Immature natural killer cell (primary cell): ENCODE data around the gene THAP7. TPM values are rescaled to one million over a fixed set of nuclear protein-coding genes. Genes with fewer than 3 reads are reported as not detected.
"Not testable (repeated sequence)": the region's sequence is repeated elsewhere in the genome, so short reads cannot be mapped to it uniquely, and the experiment has no call there.

Experiments used
- DNase-seq, 3 donors: peaks; one replicate each; pipeline ENCODE4 v3.0.0; 2022; ENCODE audit warnings: mixed read lengths in 1 of 3
- H3K27ac Mint-ChIP-seq, 6 donors: one replicate each; pipeline ENCODE4 v1.8.0; 2020; ENCODE audit warnings: mixed read lengths in 6 of 6, mild to moderate bottlenecking in 5 of 6, inconsistent platforms in 4 of 6, moderate library complexity in 3 of 6
- H3K27me3 Mint-ChIP-seq, 3 donors: one replicate each; pipeline ENCODE4 v1.8.0; 2020 to 2021; ENCODE audit warnings: low read depth in 3 of 3, mild to moderate bottlenecking in 3 of 3, mixed read lengths in 3 of 3, moderate library complexity in 3 of 3, inconsistent platforms in 1 of 3
- H3K36me3 Mint-ChIP-seq, 3 donors: one replicate each; pipeline ENCODE4 v1.8.0; 2020; ENCODE audit warnings: mixed read lengths in 3 of 3, inconsistent platforms in 2 of 3, mild to moderate bottlenecking in 2 of 3
- H3K4me1 Mint-ChIP-seq, 2 donors: one replicate each; pipeline ENCODE4 v1.8.0; 2020; ENCODE audit warnings: inconsistent platforms in 2 of 2, mild to moderate bottlenecking in 2 of 2, mixed read lengths in 2 of 2, moderate library complexity in 1 of 2
- H3K4me3 Mint-ChIP-seq, 5 donors: one replicate each; pipeline ENCODE4 v1.8.0; 2020; ENCODE audit warnings: mild to moderate bottlenecking in 5 of 5, mixed read lengths in 5 of 5, inconsistent platforms in 3 of 5, moderate library complexity in 3 of 5
- H3K9me3 Mint-ChIP-seq, 6 donors: one replicate each; pipeline ENCODE4 v1.8.0; 2020; ENCODE audit warnings: mild to moderate bottlenecking in 6 of 6, mixed read lengths in 6 of 6, inconsistent platforms in 4 of 6, moderate library complexity in 3 of 6
- polyA plus RNA-seq, 3 donors: library from polyadenylated mRNA; unstranded; fragments of 300-500 nt; fragmentation: Illumina TruSeq; gene quantifications; one replicate each; pipeline ENCODE4 v1.2.3, GENCODE V29; 2021

THAP7 gene
- polyA plus RNA-seq, 3 donors from 2014 or later, result 28.9 to 41.4 (median 32.9) TPM

DNA sequence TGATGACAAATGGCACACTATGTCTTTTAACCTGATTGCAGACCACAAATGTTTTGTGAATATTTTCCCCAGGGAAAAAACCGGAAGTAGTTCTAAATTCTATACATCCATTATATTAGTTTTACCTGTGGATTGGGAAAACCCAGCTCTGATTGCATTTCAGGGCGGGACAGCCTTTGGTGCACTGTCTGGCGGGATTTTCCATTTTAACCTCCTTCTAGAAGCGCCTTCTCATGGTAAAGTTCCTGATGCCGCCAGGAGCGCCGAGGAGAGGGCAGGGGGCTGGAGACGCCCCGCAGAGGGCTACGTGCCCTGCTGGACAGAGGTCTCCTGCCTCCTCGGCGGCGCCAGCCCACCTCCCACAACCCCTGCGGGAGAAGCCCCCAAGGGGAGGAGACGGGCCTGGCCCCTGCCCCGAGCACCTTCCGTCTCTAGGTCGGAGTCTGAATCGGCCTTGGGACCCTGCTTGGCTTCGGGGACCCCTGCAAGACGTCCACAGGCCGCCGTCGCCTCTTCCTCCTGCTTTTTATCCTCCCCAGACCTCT is 11.8 kb upstream of the THAP7 start:
- Mint-ChIP-seq H3K36me3 (peaks cover 0 to 5% (median 0%) of the 10 kb centered on the region in 3 donors), H3K4me1 (peaks cover 33 to 35% of the 10 kb centered on the region in 2 donors), H3K9me3 (no peaks in the 10 kb centered on the region), H3K27me3 (peaks cover 4 to 11% (median 7%) of the 10 kb centered on the region in 3 donors), H3K4me3 (peak overlapping the region; percentile 81 to 95 (median 87)), H3K27ac (peak overlapping the region; percentile 93 to 99 (median 98))
- no peak for DNase-seq

DNA sequence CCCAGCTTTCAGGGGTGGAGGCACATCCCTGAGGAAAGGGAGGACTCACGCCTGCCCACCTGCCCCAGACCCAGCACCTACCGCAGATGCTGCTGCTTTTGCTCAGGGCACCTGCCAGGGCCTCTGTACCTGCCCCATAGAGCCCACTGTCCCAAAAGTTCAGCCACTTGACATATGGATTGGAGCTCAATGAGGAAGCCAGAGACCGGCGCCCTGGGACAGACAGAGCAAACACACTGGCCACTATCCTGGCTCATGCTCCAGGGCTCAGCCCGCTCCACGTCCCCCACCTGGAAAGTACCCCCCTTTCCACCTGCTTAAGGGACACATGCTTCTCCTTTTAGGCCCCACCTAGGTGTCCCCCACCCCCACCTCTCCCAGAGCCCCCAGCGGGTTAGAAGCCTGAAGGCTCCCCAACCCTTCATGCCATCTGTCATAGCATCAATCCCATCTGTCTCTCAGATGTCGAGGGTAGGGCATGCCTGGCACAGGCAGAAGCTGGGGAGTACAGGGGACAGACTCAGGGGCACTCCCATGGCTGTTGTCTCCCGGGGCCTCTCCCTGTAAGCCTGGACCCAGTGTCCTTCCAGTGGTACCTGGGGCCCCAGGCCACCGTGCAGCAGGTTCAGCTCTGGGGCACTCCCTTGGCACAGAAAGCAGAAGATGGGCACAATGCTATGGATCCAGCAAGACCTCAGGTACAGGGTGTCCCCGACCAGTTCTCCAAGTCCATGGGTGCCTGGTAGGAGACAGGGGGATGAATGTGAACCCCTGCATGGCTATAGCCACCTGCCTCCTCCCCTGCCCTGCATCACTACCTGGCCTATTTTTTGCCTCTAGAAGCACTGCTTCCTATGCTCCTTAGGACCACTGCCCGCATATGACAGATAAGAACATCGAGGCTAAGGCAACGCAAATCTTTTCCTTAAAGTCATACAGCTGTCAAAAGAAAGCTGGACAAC is 10.8 kb upstream of the THAP7 start:
- Mint-ChIP-seq H3K27ac (peak overlapping the region; percentile 93 to 97 (median 94)), H3K4me3 (peak overlapping the region; percentile 68 to 93 (median 78)), H3K36me3 (peaks cover 0 to 5% (median 0%) of the 10 kb centered on the region in 3 donors), H3K9me3 (no peaks in the 10 kb centered on the region), H3K4me1 (peaks cover 33 to 35% of the 10 kb centered on the region in 2 donors), H3K27me3 (peaks cover 4 to 10% (median 7%) of the 10 kb centered on the region in 3 donors)
- DNase-seq, result no peak

DNA sequence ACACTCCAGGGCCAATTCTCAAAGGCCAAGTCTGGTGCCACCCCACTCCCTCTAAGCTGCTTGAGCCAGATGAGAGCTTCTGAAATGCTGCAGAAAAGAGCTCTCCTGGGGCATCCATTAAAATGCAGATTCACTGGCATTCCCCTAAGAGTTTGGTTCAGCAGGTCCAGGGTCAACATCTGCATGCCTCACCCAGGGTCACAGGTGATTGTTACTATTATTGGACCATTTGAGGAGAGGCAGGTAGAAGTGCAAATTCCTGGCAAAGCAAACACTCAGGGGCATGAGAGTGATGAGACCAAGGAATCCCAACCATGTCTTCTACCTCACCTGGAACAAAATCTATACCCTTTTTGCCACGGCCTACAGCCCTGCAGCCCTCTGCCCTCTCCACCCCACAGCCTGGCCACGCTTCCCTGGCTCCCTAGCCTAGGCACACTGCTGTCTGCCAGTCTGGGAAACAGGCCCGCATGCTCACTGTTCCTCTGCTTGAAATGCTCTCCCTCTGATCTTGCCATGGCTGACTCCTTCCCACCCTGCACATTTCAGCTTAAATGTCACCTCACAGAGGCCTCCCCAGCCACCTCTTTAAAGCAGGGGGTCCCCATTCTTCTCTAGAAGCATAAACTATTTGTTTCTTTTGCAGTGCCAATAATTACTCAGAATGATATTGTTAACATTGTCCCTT is 8.7 kb upstream of the THAP7 start:
- H3K27me3 Mint-ChIP-seq, result peaks cover 4 to 9% (median 7%) of the 10 kb centered on the region in 3 donors
- H3K27ac Mint-ChIP-seq, result peak overlapping the region in 5 of 6 donors; percentile 4 to 61 (median 44)
- no peak overlapping the region for H3K4me3 Mint-ChIP-seq
- peaks cover 22 to 27% of the 10 kb centered on the region in 2 donors for H3K4me1 Mint-ChIP-seq
- no peaks in the 10 kb centered on the region for H3K9me3 Mint-ChIP-seq
- peaks cover 0 to 5% (median 4%) of the 10 kb centered on the region in 3 donors for H3K36me3 Mint-ChIP-seq
- DNase-seq, result no peak

DNA sequence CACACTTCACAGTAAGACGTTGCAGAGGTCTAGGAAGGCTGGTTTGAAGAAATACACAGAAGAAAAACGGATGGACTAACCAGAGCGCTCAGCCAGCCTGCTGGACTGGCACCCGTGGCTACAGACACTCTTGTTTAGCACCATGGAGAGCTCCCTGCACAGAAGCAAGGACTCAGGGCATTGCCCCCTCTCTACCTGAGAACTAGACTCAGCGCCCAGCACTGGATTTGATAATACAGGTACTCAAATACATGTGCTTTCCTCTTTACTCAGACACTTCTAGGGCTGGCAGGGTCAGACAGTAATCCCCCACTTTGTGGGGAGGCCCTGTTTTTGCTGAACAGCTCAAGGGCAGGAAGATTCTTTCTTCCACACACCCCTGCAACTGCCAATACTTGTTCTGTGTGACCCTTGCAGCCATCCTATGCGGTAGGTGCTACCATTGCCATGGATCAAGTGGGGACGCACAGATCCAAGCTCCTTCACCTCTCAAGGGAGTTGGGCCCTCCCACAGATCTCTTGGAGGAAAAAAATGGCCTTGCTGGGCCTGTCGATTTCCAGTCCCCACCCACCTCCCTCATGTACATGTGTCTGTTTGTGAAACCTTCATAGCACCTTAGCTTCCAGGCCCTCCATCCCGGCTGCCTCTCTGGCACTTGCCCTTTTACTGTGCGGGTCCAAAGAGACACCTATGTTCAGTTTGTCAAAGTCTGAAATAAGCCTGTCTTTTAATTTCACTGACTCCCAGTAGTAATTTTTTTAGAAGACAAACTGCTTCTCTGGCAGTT is 7.9 kb upstream of the THAP7 start:
- peak in 1 of 3 donors; percentile 39 for DNase-seq
- peak overlapping the region in 4 of 6 donors; percentile 17 to 49 (median 32) for H3K27ac Mint-ChIP-seq
- H3K9me3 Mint-ChIP-seq, result no peaks in the 10 kb centered on the region
- no peak overlapping the region for H3K4me3 Mint-ChIP-seq
- H3K36me3 Mint-ChIP-seq, result peaks cover 0 to 5% (median 4%) of the 10 kb centered on the region in 3 donors
- peaks cover 4 to 7% (median 7%) of the 10 kb centered on the region in 3 donors for H3K27me3 Mint-ChIP-seq
- H3K4me1 Mint-ChIP-seq, result peaks cover 14 to 20% of the 10 kb centered on the region in 2 donors

- not testable (repeated sequence) for H3K9me3 Mint-ChIP-seq, DNase-seq, H3K27me3 Mint-ChIP-seq, H3K4me3 Mint-ChIP-seq, H3K36me3 Mint-ChIP-seq, H3K27ac Mint-ChIP-seq
- H3K4me1 Mint-ChIP-seq, result peaks cover 8 to 14% of the 10 kb centered on the region in 2 donors
Measured at GRCh38 chr22:21009208-21009607, 7.3 kb upstream of the THAP7 start.

- Mint-ChIP-seq H3K4me1 (peaks cover 28 to 35% of the 10 kb centered on the region in 2 donors), H3K36me3 (peaks cover 0 to 4% (median under 1%) of the 10 kb centered on the region in 3 donors), H3K9me3 (no peaks in the 10 kb centered on the region), H3K27ac (peak overlapping the region in 5 of 6 donors; percentile 97 to 100 (median 99)), H3K4me3 (peak overlapping the region in 3 of 5 donors; percentile 86 to 95 (median 90)), H3K27me3 (peaks cover 9 to 16% (median 10%) of the 10 kb centered on the region in 3 donors)
- no peak for DNase-seq
Measured at GRCh38 chr22:21003782-21004181, 1.9 kb upstream of the THAP7 start.

- H3K4me3 Mint-ChIP-seq, result peak overlapping the region; percentile 86 to 98 (median 95)
- H3K4me1 Mint-ChIP-seq, result peaks cover 28 to 35% of the 10 kb centered on the region in 2 donors
- peaks cover 10 to 14% (median 11%) of the 10 kb centered on the region in 3 donors for H3K27me3 Mint-ChIP-seq
- H3K36me3 Mint-ChIP-seq, result no peaks in the 10 kb centered on the region
- no peaks in the 10 kb centered on the region for H3K9me3 Mint-ChIP-seq
- H3K27ac Mint-ChIP-seq, result peak overlapping the region; percentile 97 to 100 (median 99)
- no peak for DNase-seq
Measured at GRCh38 chr22:21000987-21001600, 824 bp downstream of the THAP7 start.

DNA sequence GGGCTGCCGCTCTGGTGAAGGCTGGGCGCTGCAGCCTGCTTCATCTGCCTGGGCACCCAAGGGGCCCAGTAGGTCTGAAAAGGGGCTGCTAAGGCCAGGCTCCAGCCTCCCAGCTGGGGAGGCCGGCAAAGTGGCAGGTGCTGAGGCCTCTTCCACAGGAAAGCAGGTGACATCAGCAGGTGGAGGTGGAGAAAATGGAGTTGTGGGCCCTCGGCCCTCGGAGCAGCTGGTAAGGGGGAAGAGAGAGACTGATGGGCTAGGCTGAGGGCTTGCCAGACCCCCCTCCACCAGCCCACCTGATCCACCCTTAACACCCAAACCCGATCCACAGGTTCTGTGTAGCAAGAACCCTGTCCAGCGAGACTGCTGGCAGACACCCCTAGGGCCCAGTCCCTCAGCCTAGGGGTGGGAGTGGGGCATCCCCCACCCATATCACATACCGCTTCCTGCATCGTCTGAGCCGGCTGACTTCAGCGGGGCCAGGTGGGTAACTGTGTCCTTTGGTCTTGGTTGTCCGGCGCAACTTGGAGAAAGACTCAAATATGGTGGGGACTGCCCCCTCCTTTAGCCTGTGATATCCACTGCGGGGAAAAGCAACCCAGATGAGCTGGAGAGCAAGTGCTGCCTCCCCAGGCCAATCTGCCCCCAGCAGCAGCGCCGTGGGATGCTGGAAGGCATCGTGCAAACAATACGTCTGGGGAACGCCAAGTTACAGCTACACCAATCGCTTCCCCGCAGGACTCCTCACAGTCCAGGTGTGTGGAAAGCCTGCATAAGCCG is 1.5 kb downstream of the THAP7 start:
- Mint-ChIP-seq H3K4me3 (peak overlapping the region; percentile 86 to 98 (median 95)), H3K4me1 (peaks cover 28 to 35% of the 10 kb centered on the region in 2 donors), H3K27me3 (peaks cover 10 to 14% (median 11%) of the 10 kb centered on the region in 3 donors), H3K36me3 (no peaks in the 10 kb centered on the region), H3K27ac (peak overlapping the region; percentile 97 to 100 (median 99)), H3K9me3 (no peaks in the 10 kb centered on the region)
- DNase-seq, result no peak

GRCh38 chr22:20999350-21000206 is 2.3 kb downstream of the THAP7 start:
- no peaks in the 10 kb centered on the region for H3K9me3 Mint-ChIP-seq
- H3K4me1 Mint-ChIP-seq, result peaks cover 28 to 35% of the 10 kb centered on the region in 2 donors
- DNase-seq, result no peak
- peak overlapping the region in 1 of 5 donors; percentile 86 for H3K4me3 Mint-ChIP-seq
- peaks cover 10 to 14% (median 11%) of the 10 kb centered on the region in 3 donors for H3K27me3 Mint-ChIP-seq
- no peaks in the 10 kb centered on the region for H3K36me3 Mint-ChIP-seq
- peak overlapping the region in 3 of 6 donors; percentile 46 to 100 (median 97) for H3K27ac Mint-ChIP-seq

GRCh38 chr22:20998411-20999336 is 3.2 kb downstream of the THAP7 start:
- peaks cover 27 to 34% of the 10 kb centered on the region in 2 donors for H3K4me1 Mint-ChIP-seq
- H3K4me3 Mint-ChIP-seq, result no peak overlapping the region
- H3K27me3 Mint-ChIP-seq, result peaks cover 10 to 14% (median 11%) of the 10 kb centered on the region in 3 donors
- peak overlapping the region in 3 of 6 donors; percentile 46 to 82 (median 49) for H3K27ac Mint-ChIP-seq
- no peaks in the 10 kb centered on the region for H3K36me3 Mint-ChIP-seq
- no peak for DNase-seq
- no peaks in the 10 kb centered on the region for H3K9me3 Mint-ChIP-seq
